GM15510 (cell line): ENCODE data around the gene TET2.

Source experiments
- POLR2A ChIP-seq: IDR thresholded peaks from 3 replicates; pipeline ENCODE4 v1.6.1; 2011; ENCODE audit warnings: borderline replicate concordance; ENCODE audit not compliant: insufficient read length; ENCODE audit errors: extremely low read depth

The TET2 gene

DNA sequence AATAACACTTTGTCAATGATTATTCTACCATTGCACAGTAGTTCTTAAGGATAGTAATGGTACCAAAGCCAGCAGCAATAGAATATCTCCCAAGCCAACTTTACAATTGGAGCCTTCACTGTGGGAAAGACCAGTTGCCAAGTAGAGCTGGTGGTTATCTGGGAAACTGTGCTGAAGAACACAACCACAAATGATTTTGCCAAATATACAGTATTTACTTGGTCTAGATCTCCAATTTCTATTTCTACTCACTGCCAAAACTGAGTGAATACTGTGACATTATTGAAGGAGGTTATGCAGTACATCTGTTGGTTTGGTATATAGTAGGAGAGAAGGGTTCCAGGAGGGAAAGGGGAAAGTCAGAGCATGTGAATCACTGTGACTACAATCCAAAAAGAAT, 3.8 kb downstream of the TET2 start:
- TF ChIP-seq POLR2A: no peak

DNA sequence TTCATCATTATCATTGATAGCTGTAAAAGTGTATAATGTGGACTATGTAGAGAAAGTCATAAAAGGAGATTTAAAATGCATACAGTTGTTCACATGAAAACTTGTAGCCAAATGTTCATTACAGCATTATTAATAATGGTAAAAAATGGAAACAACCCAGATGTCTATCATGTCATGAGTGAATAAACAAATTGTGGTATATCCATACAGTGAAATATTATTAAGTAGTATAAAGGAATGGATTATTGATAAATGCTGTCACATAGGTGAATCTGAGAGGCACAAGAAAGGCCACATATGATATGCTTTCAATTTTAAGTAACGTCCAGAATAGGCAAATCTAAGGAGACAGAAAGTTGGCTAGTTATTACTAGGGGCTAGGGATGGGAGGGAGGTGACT, 7.1 kb downstream of the TET2 start:
- TF ChIP-seq POLR2A: no peak

DNA sequence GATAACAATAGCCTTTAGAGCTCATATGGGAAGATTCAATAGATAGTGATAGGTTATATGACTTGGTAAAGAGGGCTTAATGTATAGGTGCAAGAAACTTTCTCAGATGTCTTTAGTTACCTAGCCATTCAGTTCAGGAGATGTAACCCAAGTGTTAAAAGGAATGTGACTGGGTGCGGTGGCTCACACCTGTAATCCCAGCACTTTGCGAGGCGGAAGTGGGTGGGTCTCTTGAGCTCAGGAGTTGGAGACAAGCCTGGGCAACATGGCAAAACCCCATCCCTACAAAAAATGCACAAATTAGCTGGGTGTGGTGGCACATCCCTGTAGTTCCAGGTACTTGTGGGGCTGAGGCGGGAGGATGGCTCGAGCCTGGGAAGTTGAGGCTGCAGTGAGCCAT, 7.9 kb downstream of the TET2 start:
- no peak for TF ChIP-seq POLR2A

DNA sequence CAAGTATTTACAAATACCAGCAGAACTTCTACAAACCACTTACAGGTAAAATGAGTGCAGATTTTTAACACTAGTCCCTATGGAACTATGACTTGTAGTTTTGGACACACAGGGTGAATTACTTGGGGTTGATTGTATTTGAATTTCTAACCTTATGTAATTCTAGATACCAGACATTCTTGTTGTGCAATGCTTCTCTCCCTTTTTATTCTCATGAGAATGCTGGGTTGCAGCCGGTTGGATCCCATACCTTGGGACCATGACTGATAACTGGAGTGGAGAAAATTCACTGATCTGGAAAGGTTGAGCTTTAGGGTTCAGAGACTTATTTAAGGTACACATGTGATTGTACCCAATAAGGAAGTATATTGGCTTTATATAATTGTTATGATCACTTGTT, 8.8 kb downstream of the TET2 start:
- TF ChIP-seq POLR2A: no peak

DNA sequence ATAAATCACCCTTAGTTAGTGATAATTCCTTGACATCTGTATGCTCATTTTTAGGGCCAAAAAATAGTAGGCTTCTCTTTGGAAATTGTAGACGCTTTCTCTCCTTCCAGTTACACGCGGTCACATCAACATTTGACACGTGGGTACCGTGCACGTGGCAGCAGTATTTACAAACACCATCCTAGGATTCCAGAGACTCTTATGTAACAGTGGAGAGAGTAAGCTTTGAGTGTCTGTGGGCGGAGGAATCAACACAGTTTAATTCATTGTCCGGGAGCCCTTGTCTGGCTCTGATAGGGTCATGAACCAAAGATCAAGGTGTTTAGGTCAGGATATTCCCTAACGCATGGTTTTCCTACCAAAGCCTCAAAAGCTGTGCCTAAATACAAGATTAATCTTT, 12.2 kb downstream of the TET2 start:
- no peak for TF ChIP-seq POLR2A

DNA sequence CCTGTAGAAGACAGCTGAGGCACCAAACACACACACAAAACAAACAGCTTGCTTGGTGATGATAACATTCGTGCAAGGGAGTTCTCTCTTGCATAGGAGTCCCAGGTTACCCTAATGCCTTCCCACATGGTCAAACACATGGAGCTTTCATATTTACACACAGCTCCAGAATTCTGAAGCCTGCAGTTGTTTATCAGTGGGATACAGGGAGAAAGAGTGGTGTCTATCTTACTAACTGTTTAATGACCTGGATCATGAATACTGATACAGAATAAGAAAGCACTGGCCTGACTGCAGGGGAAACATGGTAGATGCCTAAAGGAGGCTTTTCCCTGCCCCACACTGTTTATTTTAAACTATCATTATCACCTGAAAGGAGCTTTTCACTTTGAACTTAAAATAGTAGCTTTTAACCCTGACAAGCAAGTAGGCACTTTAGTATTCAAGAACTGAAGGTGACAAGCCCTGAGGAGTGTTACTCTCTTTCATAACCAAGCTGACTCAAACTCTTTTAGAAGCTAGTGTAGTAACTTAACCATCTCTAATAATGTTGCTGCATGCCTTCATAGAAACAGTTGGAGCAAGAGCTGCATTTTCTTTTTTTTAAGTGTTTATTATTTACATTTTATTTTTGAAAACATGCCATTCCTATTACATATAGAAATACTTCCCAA, 15.6 kb downstream of the TET2 start:
- TF ChIP-seq POLR2A: no peak

DNA sequence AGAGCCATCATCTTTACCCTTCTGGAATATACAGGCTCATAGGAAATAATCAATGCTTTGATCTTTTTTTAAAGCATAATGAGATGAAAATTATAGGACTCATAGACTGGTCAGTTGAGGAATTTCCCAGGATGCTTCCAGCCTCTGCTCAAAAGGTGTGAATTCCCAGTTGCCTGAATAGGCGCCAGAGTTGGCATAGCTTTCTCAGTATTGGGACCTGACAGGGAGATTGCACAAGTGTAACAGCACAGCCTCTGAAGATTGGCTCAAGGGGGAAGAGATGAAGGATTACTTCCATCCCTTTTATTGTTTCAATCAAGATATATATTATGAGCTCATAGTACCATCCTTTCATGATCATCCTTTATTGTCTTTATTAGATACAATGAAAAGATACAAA, 17.9 kb downstream of the TET2 start:
- TF ChIP-seq POLR2A: no peak

DNA sequence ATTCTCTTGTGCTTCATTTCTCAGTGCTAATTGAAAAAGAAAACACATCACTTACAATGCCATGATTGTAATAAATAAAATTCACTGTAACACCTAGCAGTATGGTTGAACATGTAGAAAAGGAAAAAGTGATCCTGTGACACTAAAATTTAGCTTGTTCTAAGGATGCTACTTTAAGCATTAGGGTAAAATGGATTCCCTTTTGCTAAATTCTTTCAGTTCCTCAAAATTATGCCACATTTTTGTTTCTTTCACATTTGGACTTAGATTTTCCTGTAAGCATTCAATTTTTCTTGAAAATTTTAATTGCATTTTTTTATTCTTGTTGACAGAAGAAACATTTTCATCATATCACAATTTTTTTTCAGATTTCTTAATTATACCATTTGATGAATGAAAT, 19.4 kb downstream of the TET2 start:
- no peak for TF ChIP-seq POLR2A

DNA sequence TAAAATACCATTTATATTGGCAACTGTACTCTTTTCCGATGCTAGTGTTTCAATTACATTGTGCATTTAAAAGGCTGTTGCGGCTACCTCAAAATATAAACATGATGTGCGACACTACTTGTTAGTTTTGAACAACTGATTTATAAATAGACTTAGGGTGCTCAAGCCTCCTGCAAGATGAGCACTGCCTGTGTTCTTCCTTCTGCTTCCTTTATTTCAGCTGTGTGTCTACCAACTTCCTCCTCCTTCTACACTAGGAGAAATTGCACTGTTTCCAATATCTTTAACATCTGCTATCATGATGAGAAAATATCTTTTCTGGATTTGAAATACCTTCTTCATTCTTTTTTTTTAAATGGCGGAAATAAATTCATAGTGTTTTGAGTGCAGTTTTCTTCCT, 24.0 kb downstream of the TET2 start:
- no peak for TF ChIP-seq POLR2A

DNA sequence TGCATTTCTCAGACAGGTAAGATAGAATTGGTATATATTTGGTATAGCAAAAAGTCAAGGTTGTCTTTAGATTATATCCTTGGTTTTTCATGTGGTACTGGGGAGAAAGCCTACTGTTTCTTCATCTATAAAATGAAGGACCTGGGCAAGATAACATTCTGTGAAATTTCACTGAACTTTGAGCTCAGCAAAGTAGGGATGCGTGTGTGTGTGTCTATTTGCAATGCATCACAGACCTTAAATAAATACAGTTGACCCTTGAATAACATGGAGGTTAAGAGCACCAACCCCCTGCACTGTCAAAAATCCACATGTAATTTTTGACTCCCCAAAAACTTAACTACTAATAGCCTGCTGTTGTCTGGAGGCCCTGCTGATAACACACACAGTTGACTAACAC, 25.2 kb downstream of the TET2 start:
- no peak for TF ChIP-seq POLR2A

DNA sequence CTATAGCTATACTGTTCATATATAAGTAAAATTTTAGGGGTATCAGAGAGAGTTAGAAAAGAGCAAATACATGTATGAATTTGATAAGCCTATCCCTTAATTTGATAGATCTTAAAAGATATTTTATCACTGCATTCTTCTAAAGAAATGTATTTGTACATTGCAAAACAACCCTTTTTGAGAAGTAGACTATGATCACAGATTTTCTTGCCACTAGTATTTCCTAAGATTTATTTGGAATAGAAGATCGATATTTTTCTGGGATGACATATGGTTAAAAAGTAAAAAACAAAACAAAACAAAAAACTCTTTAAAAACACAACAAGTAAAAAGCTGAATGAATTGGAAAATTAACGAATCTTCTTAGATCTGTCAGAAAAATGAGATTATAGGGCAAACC, 27.4 kb downstream of the TET2 start:
- no peak for TF ChIP-seq POLR2A

DNA sequence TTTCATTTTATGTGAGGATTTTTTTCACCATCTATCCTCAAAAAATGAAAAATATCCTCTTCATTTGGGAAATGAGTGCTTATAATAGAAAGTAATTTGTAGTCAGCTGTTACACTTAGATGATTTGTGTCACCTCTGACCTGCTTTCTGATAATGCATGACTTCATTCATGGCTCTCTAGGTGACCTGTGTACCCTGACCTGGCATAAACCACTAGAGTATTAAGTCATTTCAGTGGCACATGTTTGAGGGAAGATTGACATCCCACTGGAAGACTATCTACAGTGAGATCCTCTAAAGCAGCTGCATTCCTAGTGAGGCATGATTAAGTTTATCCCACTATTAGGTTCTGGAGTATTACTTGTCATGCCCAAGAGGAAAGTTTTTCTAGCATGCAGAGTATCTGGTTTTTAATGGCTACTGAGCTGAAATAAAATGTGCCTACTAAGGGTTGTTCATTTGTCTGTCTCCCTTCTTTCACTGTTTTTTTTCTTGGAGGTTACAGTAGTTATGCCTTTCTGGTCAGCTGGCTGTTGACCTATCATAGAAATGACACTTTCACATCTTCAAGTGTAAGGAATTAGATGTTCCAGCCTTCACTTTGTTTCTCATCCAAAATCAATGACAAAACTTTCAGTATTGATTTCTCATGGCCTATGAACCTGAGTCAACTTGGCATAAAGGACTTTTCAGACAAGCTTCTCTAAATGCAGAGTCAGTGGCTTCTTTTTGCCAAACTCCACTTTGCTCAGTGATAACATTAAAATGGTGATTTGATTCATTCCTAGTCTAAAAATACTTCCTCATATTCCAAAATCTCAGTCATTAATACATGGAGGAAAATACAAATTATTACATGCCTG, 33.1 kb downstream of the TET2 start:
- no peak for TF ChIP-seq POLR2A

DNA sequence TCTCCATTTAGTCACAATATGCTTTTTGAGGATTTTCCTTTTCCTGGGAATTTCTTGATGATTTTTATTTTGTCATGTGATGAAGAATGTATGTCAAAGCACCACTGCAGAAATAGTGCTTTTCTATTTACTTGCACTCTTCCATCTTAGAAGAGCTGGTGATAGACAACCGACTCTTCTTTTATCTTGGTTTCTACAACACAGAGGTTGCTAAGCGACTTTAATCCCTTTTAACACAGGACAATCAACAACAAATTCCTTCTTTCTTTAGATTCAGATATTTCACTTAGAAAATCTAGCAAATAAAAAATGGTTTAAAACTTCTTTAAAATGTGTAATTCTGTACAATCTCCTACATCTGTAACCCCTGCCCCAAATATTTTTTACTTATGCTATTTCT, 34.6 kb downstream of the TET2 start:
- TF ChIP-seq POLR2A: no peak

DNA sequence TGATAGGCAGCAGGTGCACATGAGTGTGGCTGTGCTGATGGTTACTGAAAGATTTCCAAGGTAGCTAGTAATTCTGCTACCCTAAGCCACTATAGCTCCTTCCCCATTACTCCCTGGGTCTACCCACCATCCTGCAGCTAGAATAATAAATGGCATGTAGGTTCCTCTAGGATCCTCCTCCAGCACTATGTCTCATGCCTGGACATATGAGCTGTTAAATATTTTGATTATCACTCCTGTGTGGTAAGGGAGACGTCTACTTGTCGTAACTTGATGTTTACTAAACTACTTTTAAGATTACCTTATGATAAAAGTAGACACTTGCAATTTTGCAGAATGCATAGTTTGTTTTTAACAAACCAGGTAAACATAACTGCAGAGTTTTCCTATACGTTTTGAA, 35.5 kb downstream of the TET2 start:
- TF ChIP-seq POLR2A: no peak

DNA sequence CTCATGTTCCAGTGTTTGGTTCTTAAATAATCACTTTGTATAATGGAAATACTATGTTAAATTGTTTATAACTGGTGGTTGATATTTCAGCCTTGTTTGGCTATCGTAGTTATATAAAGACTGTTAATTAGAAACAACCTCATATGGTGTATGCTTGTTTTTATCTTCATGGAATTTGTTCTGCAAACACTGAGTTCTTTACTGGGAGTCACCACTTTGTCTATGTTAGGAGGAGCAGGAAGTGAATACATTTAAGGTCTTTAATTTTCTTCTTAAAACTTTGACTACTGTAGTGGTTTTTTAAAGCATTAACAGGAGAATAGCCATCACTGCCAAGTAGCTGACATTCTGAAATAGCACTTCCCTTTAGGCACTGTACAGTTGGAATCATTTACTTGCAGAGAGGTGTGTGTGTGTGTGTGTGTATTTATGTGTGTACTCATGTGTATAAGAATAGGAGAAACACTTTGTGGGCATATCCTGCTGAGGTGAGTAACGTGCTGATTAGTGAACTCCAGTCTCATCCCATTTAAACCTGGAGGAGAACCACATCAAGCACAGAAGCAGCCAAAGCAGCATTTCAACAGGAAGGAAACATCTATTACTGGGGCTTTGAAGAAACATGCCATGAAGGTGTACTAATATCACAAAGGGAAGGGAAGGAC, 37.8 kb downstream of the TET2 start:
- no peak for TF ChIP-seq POLR2A
